ENCODE data around the gene RAVER2.
"Not testable (repeated sequence)": the region's sequence is repeated elsewhere in the genome, so short reads cannot be mapped to it uniquely, and the experiment has no call there.

RAVER2 gene

GRCh38 chr1:64745986-64746940 is 1.4 kb downstream of the RAVER2 start:
- DNase-seq (ENCODE audit: low read depth in 1 of 2, low spot score in 1 of 2): no peak

- no peak for DNase-seq (ENCODE audit: low read depth in 1 of 2, low spot score in 1 of 2)
Observed at GRCh38 chr1:64748222-64748621, 3.3 kb downstream of the RAVER2 start.

DNA sequence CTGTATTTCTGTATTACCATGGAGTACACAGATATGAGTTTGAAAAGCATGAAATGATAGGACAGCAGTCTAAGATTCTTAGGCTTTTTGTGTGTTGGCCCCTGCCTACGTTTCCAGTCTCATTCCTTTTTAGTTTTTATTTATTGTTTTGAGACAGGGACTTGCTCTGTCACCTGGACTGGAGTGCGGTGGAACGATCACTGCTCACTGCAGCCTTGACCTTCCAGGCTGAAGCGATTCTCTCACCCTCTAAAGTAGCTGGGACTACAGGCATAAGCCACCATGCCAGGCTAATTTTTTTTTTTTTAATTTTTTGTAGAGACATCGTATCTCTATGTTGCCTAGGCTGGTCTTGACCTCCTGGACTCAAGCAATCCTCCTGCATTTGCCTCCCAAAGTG is 3.8 kb downstream of the RAVER2 start:
- no peak for DNase-seq (ENCODE audit: low read depth in 1 of 2, low spot score in 1 of 2)

- no peak for DNase-seq (ENCODE audit: low read depth in 1 of 2, low spot score in 1 of 2)
Observed at GRCh38 chr1:64750092-64750491, 5.2 kb downstream of the RAVER2 start.

GRCh38 chr1:64750875-64751274 is 6.0 kb downstream of the RAVER2 start:
- no peak for DNase-seq (ENCODE audit: low read depth in 1 of 2, low spot score in 1 of 2)

DNA sequence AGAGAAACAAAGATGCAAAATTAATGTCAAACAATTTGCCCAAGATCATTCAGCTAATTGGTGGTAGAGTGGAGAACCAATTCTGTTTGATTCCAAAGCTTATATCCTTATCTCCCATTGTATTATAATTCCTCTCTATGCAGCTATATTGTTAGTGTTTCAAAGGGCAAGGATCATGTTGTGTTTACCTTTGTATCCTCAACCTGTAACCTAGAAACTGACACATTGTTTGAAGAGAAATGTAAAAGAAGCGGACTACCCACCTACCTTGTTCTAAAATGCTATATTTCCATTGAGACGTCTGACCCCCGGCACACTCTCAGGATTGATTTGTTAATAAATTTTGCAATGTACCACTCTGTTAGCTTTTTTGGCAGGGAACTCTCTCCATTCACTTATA is 9.3 kb downstream of the RAVER2 start:
- no peak for DNase-seq (ENCODE audit: low read depth in 1 of 2, low spot score in 1 of 2)

GRCh38 chr1:64755361-64755760 is 10.5 kb downstream of the RAVER2 start:
- DNase-seq (ENCODE audit: low read depth in 1 of 2, low spot score in 1 of 2): no peak

DNA sequence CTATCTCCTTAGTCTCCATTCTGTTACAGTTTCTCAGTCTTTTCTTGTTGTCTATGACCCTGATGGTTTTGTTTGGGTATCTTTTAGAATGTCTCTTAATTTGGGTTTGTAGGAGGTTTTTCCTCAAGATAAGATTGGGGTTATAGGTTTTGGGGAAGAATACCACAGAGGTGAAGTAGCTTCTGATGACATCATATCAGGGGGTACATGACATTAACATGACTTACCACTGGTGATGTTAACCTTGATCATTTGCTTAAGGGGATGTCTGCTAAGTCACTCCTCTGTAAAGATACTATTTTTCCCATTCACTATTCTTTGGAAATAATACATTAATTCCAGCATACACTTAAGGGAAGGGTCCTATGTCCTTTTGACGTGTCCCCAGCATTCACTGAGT is 11.9 kb downstream of the RAVER2 start:
- no peak for DNase-seq (ENCODE audit: low read depth in 1 of 2, low spot score in 1 of 2)

DNA sequence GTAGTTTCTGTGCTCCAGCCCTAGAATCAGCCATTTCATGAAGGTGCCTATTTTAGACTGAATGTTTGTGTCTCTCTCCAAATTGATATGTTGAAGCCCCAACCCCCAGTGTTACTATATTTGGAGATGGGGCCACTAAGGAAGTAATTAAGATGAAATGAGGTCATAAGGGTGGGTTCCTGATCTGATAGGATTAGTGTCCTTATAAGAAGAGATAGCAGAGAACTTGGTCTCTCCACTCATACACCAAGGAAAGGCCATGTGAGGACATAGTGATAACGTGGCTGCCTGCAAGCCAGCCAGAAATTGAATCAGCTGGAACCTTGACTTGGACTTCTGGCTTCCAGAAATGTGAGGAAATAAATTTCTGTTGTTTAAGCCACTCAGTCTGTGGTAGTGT is 12.3 kb downstream of the RAVER2 start:
- no peak for DNase-seq (ENCODE audit: low read depth in 1 of 2, low spot score in 1 of 2)

- no peak for DNase-seq (ENCODE audit: low read depth in 1 of 2, low spot score in 1 of 2)
Observed at GRCh38 chr1:64758233-64758632, 13.4 kb downstream of the RAVER2 start.

- DNase-seq (ENCODE audit: low read depth in 1 of 2, low spot score in 1 of 2): no peak
Observed at GRCh38 chr1:64759968-64760367, 15.1 kb downstream of the RAVER2 start.

DNA sequence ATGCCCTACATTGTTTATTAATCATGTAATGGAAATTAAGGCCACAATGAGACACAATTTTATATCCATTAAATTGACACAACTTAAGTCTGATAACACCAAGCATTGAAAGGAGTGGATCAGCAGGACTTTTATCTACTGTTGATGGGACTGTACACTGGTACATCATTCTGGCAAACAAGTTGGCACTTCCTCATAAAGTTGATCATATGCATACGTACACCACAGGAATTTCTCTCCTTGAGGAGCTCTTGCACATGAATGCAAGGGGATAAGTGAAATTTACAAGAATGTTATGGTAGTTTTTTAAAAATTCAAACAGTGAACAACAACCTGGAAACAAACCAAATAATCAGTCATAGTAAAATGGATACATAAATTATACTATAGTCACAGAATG is 20.1 kb downstream of the RAVER2 start:
- no peak for DNase-seq (ENCODE audit: low read depth in 1 of 2, low spot score in 1 of 2)

DNA sequence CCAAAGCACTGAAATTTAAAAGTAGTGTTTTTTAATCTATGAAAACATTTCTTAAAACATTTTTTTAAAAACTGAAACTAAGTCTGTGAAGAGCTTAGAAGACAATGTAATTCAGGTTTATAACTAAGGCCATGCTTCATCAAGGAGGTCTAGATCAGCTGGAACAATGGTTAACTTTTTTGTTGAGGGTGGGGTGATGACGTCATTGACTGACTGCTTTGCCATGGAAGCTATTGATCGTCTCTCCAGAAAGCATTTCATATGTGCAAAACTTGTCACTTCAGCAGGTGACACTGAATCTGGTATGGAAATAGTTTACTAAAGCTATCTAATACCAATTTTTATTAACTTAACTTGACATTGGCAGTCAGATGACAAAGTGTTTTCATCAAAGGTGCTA is 21.0 kb downstream of the RAVER2 start:
- no peak for DNase-seq (ENCODE audit: low read depth in 1 of 2, low spot score in 1 of 2)

- DNase-seq (ENCODE audit: low read depth in 1 of 2, low spot score in 1 of 2): no peak
Observed at GRCh38 chr1:64766429-64766828, 21.6 kb downstream of the RAVER2 start.

DNA sequence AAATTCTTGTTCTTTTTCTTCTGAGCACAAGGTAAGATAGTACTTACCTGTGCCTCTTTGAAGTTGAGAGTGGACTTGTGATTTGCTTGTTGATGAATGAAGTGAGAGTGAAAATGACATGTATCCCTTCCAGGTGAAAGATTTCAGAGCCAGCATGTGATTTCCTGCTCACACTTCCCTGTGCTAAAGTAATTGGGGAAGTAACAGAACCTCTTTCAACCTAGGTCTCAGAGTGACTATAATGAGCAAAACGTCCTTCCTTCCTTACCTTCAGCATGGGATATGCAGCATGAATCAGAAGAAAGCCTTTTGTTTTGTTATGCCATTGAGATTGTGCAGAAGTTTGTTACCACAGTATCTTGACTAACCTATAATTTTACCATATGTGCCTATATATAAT is 24.6 kb downstream of the RAVER2 start:
- no peak for DNase-seq (ENCODE audit: low read depth in 1 of 2, low spot score in 1 of 2)

GRCh38 chr1:64769971-64770370 is 25.1 kb downstream of the RAVER2 start:
- DNase-seq (ENCODE audit: low read depth in 1 of 2, low spot score in 1 of 2): no peak

- not testable (repeated sequence) for DNase-seq (ENCODE audit: low read depth in 1 of 2, low spot score in 1 of 2)
Observed at GRCh38 chr1:64773306-64773705, 28.4 kb downstream of the RAVER2 start.

DNA sequence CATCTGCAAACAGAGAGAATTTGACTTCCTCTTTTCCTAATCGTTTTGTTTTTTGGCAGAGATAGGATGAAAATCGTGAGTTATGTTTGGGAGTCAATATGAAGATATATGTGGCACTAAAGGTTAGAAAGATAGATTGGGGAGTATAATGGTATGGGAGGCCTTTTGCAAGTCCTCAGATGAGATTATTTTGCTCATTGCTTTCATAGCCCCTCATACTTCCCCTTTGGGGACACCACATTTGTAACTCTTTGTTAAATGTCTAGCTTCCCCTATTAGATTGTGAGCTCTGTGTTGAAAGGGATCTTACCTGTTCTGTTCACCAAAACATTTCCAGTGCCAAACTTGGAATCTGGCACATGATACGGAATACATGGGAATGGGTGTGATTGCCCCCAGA is 30.2 kb downstream of the RAVER2 start:
- no peak for DNase-seq (ENCODE audit: low read depth in 1 of 2, low spot score in 1 of 2)

- DNase-seq (ENCODE audit: low read depth in 1 of 2, low spot score in 1 of 2): not testable (repeated sequence)
Observed at GRCh38 chr1:64782044-64782443, 37.2 kb downstream of the RAVER2 start.

GRCh38 chr1:64782848-64783247 is 38.0 kb downstream of the RAVER2 start:
- DNase-seq (ENCODE audit: low read depth in 1 of 2, low spot score in 1 of 2): not testable (repeated sequence)

GRCh38 chr1:64790832-64791487 is 46.1 kb downstream of the RAVER2 start:
- no peak for DNase-seq (ENCODE audit: low read depth in 1 of 2, low spot score in 1 of 2)

- DNase-seq (ENCODE audit: low read depth in 1 of 2, low spot score in 1 of 2): no peak
Observed at GRCh38 chr1:64798872-64799271, 54.0 kb downstream of the RAVER2 start.
